HG03520 (cell line): Measurements from ENCODE around the gene NABP2.
"Not testable (repeated sequence)": the region's sequence is repeated elsewhere in the genome, so short reads cannot be mapped to it uniquely, and the experiment has no call there.

Experiments used
- ATAC-seq: cut with Tn5 transposase; IDR thresholded peaks from one replicate; pipeline ENCODE4 v1.9.1; 2021; ENCODE audit warnings: mild to moderate bottlenecking, moderate library complexity; ENCODE audit not compliant: unreplicated experiment

The NABP2 gene

GRCh38 chr12:56243731-56244181 is 19.6 kb downstream of the NABP2 start:
- no peak for ATAC-seq

- ATAC-seq, result no peak
Measured at GRCh38 chr12:56244494-56244893, 20.4 kb downstream of the NABP2 start.

- no peak for ATAC-seq
Measured at GRCh38 chr12:56247923-56248322, 23.8 kb downstream of the NABP2 start.

GRCh38 chr12:56248711-56249110 is 24.6 kb downstream of the NABP2 start:
- ATAC-seq, result no peak

GRCh38 chr12:56252649-56253048 is 28.5 kb downstream of the NABP2 start:
- no peak for ATAC-seq

- ATAC-seq, result no peak
Measured at GRCh38 chr12:56253091-56253490, 28.9 kb downstream of the NABP2 start.

GRCh38 chr12:56255671-56256070 is 31.5 kb downstream of the NABP2 start:
- no peak for ATAC-seq

GRCh38 chr12:56256326-56256960 is 32.3 kb downstream of the NABP2 start:
- ATAC-seq, result no peak

GRCh38 chr12:56257071-56257470 is 32.9 kb downstream of the NABP2 start:
- ATAC-seq, result no peak

- no peak for ATAC-seq
Measured at GRCh38 chr12:56257491-56258067, 33.4 kb downstream of the NABP2 start.

- ATAC-seq, result peak; percentile 87
Measured at GRCh38 chr12:56258068-56258819, 34.1 kb downstream of the NABP2 start, which contains the start of gene ANKRD52. Gene ANKRD52, minus strand, starts transcription at chr12:56258384. Its CDS starts 115 bp downstream, at chr12:56258269.

GRCh38 chr12:56258820-56259183 is 34.7 kb downstream of the NABP2 start:
- no peak for ATAC-seq

GRCh38 chr12:56260380-56260779 is 36.2 kb downstream of the NABP2 start:
- no peak for ATAC-seq

GRCh38 chr12:56260921-56261320 is 36.8 kb downstream of the NABP2 start:
- no peak for ATAC-seq

GRCh38 chr12:56261503-56262232 is 37.5 kb downstream of the NABP2 start:
- ATAC-seq, result no peak

GRCh38 chr12:56262955-56263354 is 38.8 kb downstream of the NABP2 start:
- not testable (repeated sequence) for ATAC-seq

GRCh38 chr12:56266068-56266692 is 42.0 kb downstream of the NABP2 start:
- not testable (repeated sequence) for ATAC-seq

GRCh38 chr12:56266693-56267442 is 42.7 kb downstream of the NABP2 start, which contains the start of gene COQ10A:
Gene COQ10A, plus strand, starts transcription at chr12:56266942. Its CDS starts 177 bp downstream, at chr12:56267119.
- ATAC-seq, result peak; percentile 85

GRCh38 chr12:56267443-56268071 is 43.4 kb downstream of the NABP2 start:
- ATAC-seq, result no peak

GRCh38 chr12:56271031-56271430 is 46.9 kb downstream of the NABP2 start:
- no peak for ATAC-seq
